ENCODE results near the gene GRIN3B. TPM values are rescaled to one million over a fixed set of nuclear protein-coding genes. Genes with fewer than 3 reads are reported as not detected.
A peak's percentile ranks its signal among the peaks of the same experiment; 100 is the strongest.

The GRIN3B gene
- total RNA-seq, 2 experiments from 2014 or later, result not detected

- H3K36me3 Mint-ChIP-seq, result peaks cover 6% of the 10 kb centered on the region
- H3K27me3 Mint-ChIP-seq, result no peaks in the 10 kb centered on the region
- H3K27ac Mint-ChIP-seq, result no peak overlapping the region
- peaks cover 1% of the 10 kb centered on the region for H3K9me3 Mint-ChIP-seq
- peaks cover 36% of the 10 kb centered on the region for H3K4me1 Mint-ChIP-seq
- H3K4me3 Mint-ChIP-seq, result no peak overlapping the region
- no peak for DNase-seq
Observed at GRCh38 chr19:1042689-1043511, 42.7 kb downstream of the GRIN3B start.

GRCh38 chr19:1045247-1045603 lies 45.0 kb downstream of the GRIN3B start:
- peaks cover 15% of the 10 kb centered on the region for H3K4me1 Mint-ChIP-seq
- H3K4me3 Mint-ChIP-seq, result no peak overlapping the region
- no peaks in the 10 kb centered on the region for H3K27me3 Mint-ChIP-seq
- no peak overlapping the region for H3K27ac Mint-ChIP-seq
- H3K9me3 Mint-ChIP-seq, result peaks cover 1% of the 10 kb centered on the region
- H3K36me3 Mint-ChIP-seq, result peaks cover 3% of the 10 kb centered on the region
- DNase-seq, result peak; percentile 84

GRCh38 chr19:1046117-1046626 lies 46.0 kb downstream of the GRIN3B start:
- Mint-ChIP-seq H3K4me3 (no peak overlapping the region), H3K27me3 (no peaks in the 10 kb centered on the region), H3K36me3 (peaks cover 3% of the 10 kb centered on the region), H3K4me1 (peaks cover 5% of the 10 kb centered on the region), H3K9me3 (peaks cover 1% of the 10 kb centered on the region), H3K27ac (no peak overlapping the region)
- no peak for DNase-seq

- H3K27ac Mint-ChIP-seq, result no peak overlapping the region
Observed at GRCh38 chr19:1046836-1047695, 46.8 kb downstream of the GRIN3B start.

GRCh38 chr19:1047696-1048147 lies 47.5 kb downstream of the GRIN3B start:
- H3K4me1 Mint-ChIP-seq, result no peaks in the 10 kb centered on the region
- no peak overlapping the region for H3K4me3 Mint-ChIP-seq
- DNase-seq, result no peak
- no peaks in the 10 kb centered on the region for H3K27me3 Mint-ChIP-seq
- H3K27ac Mint-ChIP-seq, result no peak overlapping the region
- H3K36me3 Mint-ChIP-seq, result peaks cover 5% of the 10 kb centered on the region
- peaks cover 1% of the 10 kb centered on the region for H3K9me3 Mint-ChIP-seq

More at GRCh38 chr19:1046836-1047695, 46.8 kb downstream of the GRIN3B start:
- Mint-ChIP-seq H3K36me3 (peaks cover 5% of the 10 kb centered on the region), H3K4me3 (no peak overlapping the region), H3K4me1 (no peaks in the 10 kb centered on the region), H3K9me3 (peaks cover 1% of the 10 kb centered on the region), H3K27me3 (no peaks in the 10 kb centered on the region)
- DNase-seq, result no peak

GRCh38 chr19:1049106-1049505 lies 48.9 kb downstream of the GRIN3B start:
- Mint-ChIP-seq H3K4me1 (no peaks in the 10 kb centered on the region), H3K4me3 (no peak overlapping the region), H3K9me3 (peaks cover 1% of the 10 kb centered on the region), H3K27me3 (no peaks in the 10 kb centered on the region), H3K36me3 (peaks cover 5% of the 10 kb centered on the region), H3K27ac (no peak overlapping the region)
- DNase-seq, result no peak

GRCh38 chr19:1049800-1050199 lies 49.6 kb downstream of the GRIN3B start:
- H3K27ac Mint-ChIP-seq, result no peak overlapping the region
- no peaks in the 10 kb centered on the region for H3K27me3 Mint-ChIP-seq
- H3K36me3 Mint-ChIP-seq, result peaks cover 5% of the 10 kb centered on the region
- H3K9me3 Mint-ChIP-seq, result peaks cover 1% of the 10 kb centered on the region
- H3K4me1 Mint-ChIP-seq, result no peaks in the 10 kb centered on the region
- no peak overlapping the region for H3K4me3 Mint-ChIP-seq
- DNase-seq, result no peak

- DNase-seq, result no peak
- no peaks in the 10 kb centered on the region for H3K4me1 Mint-ChIP-seq
- H3K9me3 Mint-ChIP-seq, result peaks cover 2% of the 10 kb centered on the region
- peaks cover 12% of the 10 kb centered on the region for H3K36me3 Mint-ChIP-seq
- H3K27ac Mint-ChIP-seq, result no peak overlapping the region
- no peaks in the 10 kb centered on the region for H3K27me3 Mint-ChIP-seq
- no peak overlapping the region for H3K4me3 Mint-ChIP-seq
Observed at GRCh38 chr19:1050989-1051788, 51.0 kb downstream of the GRIN3B start.

- no peaks in the 10 kb centered on the region for H3K4me1 Mint-ChIP-seq
- H3K9me3 Mint-ChIP-seq, result peaks cover 8% of the 10 kb centered on the region
- DNase-seq, result no peak
- H3K27me3 Mint-ChIP-seq, result no peaks in the 10 kb centered on the region
- H3K27ac Mint-ChIP-seq, result no peak overlapping the region
- H3K36me3 Mint-ChIP-seq, result peaks cover 18% of the 10 kb centered on the region
- no peak overlapping the region for H3K4me3 Mint-ChIP-seq
Observed at GRCh38 chr19:1051791-1052190, 51.6 kb downstream of the GRIN3B start.

GRCh38 chr19:1052349-1052975 lies 52.2 kb downstream of the GRIN3B start:
- Mint-ChIP-seq H3K9me3 (peaks cover 13% of the 10 kb centered on the region), H3K4me3 (no peak overlapping the region), H3K36me3 (peaks cover 24% of the 10 kb centered on the region), H3K27ac (no peak overlapping the region), H3K27me3 (no peaks in the 10 kb centered on the region), H3K4me1 (peaks cover under 1% of the 10 kb centered on the region)
- DNase-seq, result no peak

GRCh38 chr19:1053176-1054101 lies 53.2 kb downstream of the GRIN3B start:
- Mint-ChIP-seq H3K27ac (no peak overlapping the region), H3K36me3 (peaks cover 34% of the 10 kb centered on the region), H3K4me1 (peaks cover 1% of the 10 kb centered on the region)

GRCh38 chr19:1054102-1055027 lies 54.1 kb downstream of the GRIN3B start:
- H3K27me3 Mint-ChIP-seq, result no peaks in the 10 kb centered on the region
- DNase-seq, result no peak
- no peak overlapping the region for H3K4me3 Mint-ChIP-seq
- peaks cover 37% of the 10 kb centered on the region for H3K36me3 Mint-ChIP-seq
- H3K4me1 Mint-ChIP-seq, result peaks cover 1% of the 10 kb centered on the region
- H3K9me3 Mint-ChIP-seq, result peaks cover 19% of the 10 kb centered on the region
- H3K27ac Mint-ChIP-seq, result no peak overlapping the region

More at GRCh38 chr19:1053176-1054101, 53.2 kb downstream of the GRIN3B start:
- Mint-ChIP-seq H3K9me3 (peaks cover 19% of the 10 kb centered on the region), H3K4me3 (no peak overlapping the region), H3K27me3 (no peaks in the 10 kb centered on the region)
- no peak for DNase-seq
